ENCODE data around the gene PRDM12. TPM values are rescaled to one million over a fixed set of nuclear protein-coding genes. Genes with fewer than 3 reads are reported as not detected.

PRDM12 gene
- total and polyA plus RNA-seq, 2 of the 8 experiments (the other 6 are each of a cell fraction or from before 2014, with no cell fraction given), result 0.14 to 0.22 TPM

DNA sequence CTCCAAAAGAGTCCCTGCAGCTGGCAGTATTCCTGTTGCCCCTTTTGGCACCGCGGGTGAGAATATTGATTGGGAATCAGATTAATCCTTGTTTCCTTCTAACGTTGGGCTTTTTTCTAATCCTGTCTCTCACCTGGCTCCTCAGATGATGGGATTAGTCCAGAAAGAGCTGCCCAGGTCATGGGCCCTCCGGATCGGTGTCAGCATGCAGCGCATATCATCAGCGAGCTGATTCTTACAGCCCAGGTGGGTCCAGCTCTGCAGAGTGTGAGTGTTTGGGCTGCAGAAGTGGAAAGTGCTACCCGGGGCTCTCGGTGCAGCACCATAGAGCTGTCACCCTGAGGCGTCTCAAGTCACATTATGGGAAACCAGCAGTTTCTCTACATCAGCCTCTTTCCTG lies 40.9 kb upstream of the PRDM12 start:
- no peak for DNase-seq (ENCODE audit: low read depth in 1 of 2, low spot score in 2 of 2)
- FAIRE-seq, result no peak
- no peak overlapping the region for H3K27ac ChIP-seq (ENCODE audit: low read depth, low read length)
- no peak for TF ChIP-seq SIX5 (IDR thresholded peaks at IDR 0.05; ENCODE audit: low read depth, low read length)
- H3K27me3 ChIP-seq (replicated peaks in 1 of 4; ENCODE audit: control insufficient read depth in 3 of 4, extremely low read depth in 1 of 4, insufficient read depth in 3 of 4, low read length in 3 of 4), result no peaks in the 10 kb centered on the region
- H2BK15ac ChIP-seq (ENCODE audit: low read length), result no peak overlapping the region
- H3K4me2 ChIP-seq (ENCODE audit: insufficient read depth in 1 of 2, low read depth in 2 of 2, low read length in 2 of 2), result no peak overlapping the region
- H3K79me1 ChIP-seq (ENCODE audit: low read depth, low read length), result peaks cover 5% of the 10 kb centered on the region
- H3K36me3 ChIP-seq (ENCODE audit: control insufficient read depth in 2 of 4, insufficient read depth in 4 of 4, low read length in 3 of 4), result peaks cover 29 to 82% (median 64%) of the 10 kb centered on the region in 4 experiments
- H3K56ac ChIP-seq (replicated peaks; ENCODE audit: insufficient read length, low read depth, low read length), result no peak overlapping the region
- no peaks in the 10 kb centered on the region for H3K79me2 ChIP-seq (ENCODE audit: control insufficient read depth in 1 of 2, insufficient read depth in 2 of 2, low read length in 2 of 2)
- H4K20me1 ChIP-seq (replicated peaks in 1 of 2; ENCODE audit: control insufficient read depth in 1 of 2, insufficient read depth in 2 of 2, low read length in 2 of 2), result peaks cover 0 to 5% of the 10 kb centered on the region in 2 experiments
- H2BK12ac ChIP-seq (ENCODE audit: low read depth, low read length), result no peak overlapping the region
- H3K9ac ChIP-seq (replicated peaks in 1 of 4; ENCODE audit: extremely low read depth in 1 of 4, low read depth in 3 of 4, low read length in 3 of 4), result no peak overlapping the region
- peaks cover 0 to 10% (median 5%) of the 10 kb centered on the region in 4 experiments; a peak in 3 of 7 replicates for H3K4me1 ChIP-seq (replicated peaks in 1 of 4; ENCODE audit: control insufficient read depth in 3 of 4, insufficient read depth in 4 of 4, low read length in 3 of 4)
- no peak overlapping the region for H2AFZ ChIP-seq (ENCODE audit: low read length)
- H3K23ac ChIP-seq (ENCODE audit: insufficient read length), result no peak overlapping the region
- no peak overlapping the region for H2BK120ac ChIP-seq (replicated peaks; ENCODE audit: low read depth, low read length)
- 91% methylated on average over 10 of the region's 10 CpGs; no CpG with 5 or more reads in 1 of the 2 experiments for WGBS, 2 experiments (ENCODE audit: extremely low coverage in 1 of 2, insufficient coverage in 1 of 2, insufficient read length in 1 of 2, insufficient replicate concordance in 2 of 2, low coverage in 1 of 2, low lambda C conversion rate in 2 of 2, missing lambda C conversion rate in 1 of 2)
- no peak overlapping the region for H4K91ac ChIP-seq (replicated peaks; ENCODE audit: insufficient read length, low read length)
- H3K9me3 ChIP-seq (ENCODE audit: insufficient read depth in 2 of 2, low read depth in 1 of 2, low read length in 1 of 2), result no peaks in the 10 kb centered on the region
- no peak overlapping the region for H2AK5ac ChIP-seq (ENCODE audit: low read depth, low read length)
- H3K23me2 ChIP-seq (ENCODE audit: low read depth, low read length), result no peaks in the 10 kb centered on the region
- no peak overlapping the region for H3K14ac ChIP-seq (ENCODE audit: insufficient read length)
- H3K18ac ChIP-seq (ENCODE audit: extremely low read depth, low read length), result no peak overlapping the region
- H2BK20ac ChIP-seq (ENCODE audit: low read length), result no peak overlapping the region
- H2BK5ac ChIP-seq (ENCODE audit: low read depth, low read length), result no peak overlapping the region
- H3K4ac ChIP-seq (replicated peaks; ENCODE audit: insufficient read length, low read depth, low read length), result no peak overlapping the region
- ChIA-PET POLR2A (ENCODE audit: partially characterized antibody) (interaction anchor here (1.0 to 1.3 kb wide), 3 partner anchors 12 to 95 kb away, joined by 3 to 4 read pairs (median 3); no protein-coding TSS in a partner anchor), CTCF (ENCODE audit: partially characterized antibody) (interaction anchor here (0.6 to 6.7 kb wide), 14 partner anchors 8 to 163 kb away, joined by 3 to 30 read pairs (median 4); no protein-coding TSS in a partner anchor)
- H4K5ac ChIP-seq (ENCODE audit: insufficient read length, low read depth, low read length), result no peak overlapping the region
- H4K8ac ChIP-seq (ENCODE audit: extremely low read depth, insufficient read depth, low read length), result no peak overlapping the region
- H3K4me3 ChIP-seq (ENCODE audit: extremely low read depth in 1 of 4, insufficient read depth in 2 of 4, low read depth in 3 of 4, low read length in 4 of 4), result no peak overlapping the region
